H1 (cell line): ENCODE results near the gene CGN. TPM values are rescaled to one million over a fixed set of nuclear protein-coding genes. Genes with fewer than 3 reads are reported as not detected.
A peak's percentile ranks its signal among the peaks of the same experiment; 100 is the strongest.

Experiments
- CEBPB ChIP-seq: IDR thresholded peaks from 2 replicates; pipeline ENCODE4 v1.6.1; 2012; ENCODE audit warnings: low read depth, low read length
- CHD2 ChIP-seq: IDR thresholded peaks from 2 replicates; pipeline ENCODE4 v1.6.1; 2012; ENCODE audit warnings: low read length, improper control_type of control experiment
- CHD7 ChIP-seq: fragments of 300-600 bp; sonication (generic); IDR thresholded peaks from 2 replicates; pipeline ENCODE4 v1.7.1; 2012; ENCODE audit warnings: low read length, moderate library complexity, mild to moderate bottlenecking, inconsistent platforms; ENCODE audit not compliant: insufficient replicate concordance
- CREB1 ChIP-seq: IDR thresholded peaks from 2 replicates; pipeline ENCODE4 v1.6.1; 2012; ENCODE audit warnings: inconsistent platforms
- EZH2 ChIP-seq: fragments of 200-600 bp; sonication (generic); IDR thresholded peaks from 2 replicates; pipeline ENCODE4 v1.7.1; 2012; ENCODE audit warnings: low read depth, mild to moderate bottlenecking, moderate library complexity, low read length, inconsistent platforms; ENCODE audit not compliant: severe bottlenecking
- HDAC2 ChIP-seq, 2 experiments: fragments of 300-600 bp in 1 of 2; sonication (generic) in 1 of 2; IDR thresholded peaks; 2 replicates each; pipeline ENCODE4 v1.6.1; 2011 to 2012; ENCODE audit warnings: low read depth in 2 of 2, low read length in 2 of 2, mild to moderate bottlenecking in 2 of 2, moderate library complexity in 2 of 2, borderline replicate concordance in 1 of 2, inconsistent platforms in 1 of 2
- JUN ChIP-seq: IDR thresholded peaks from 2 replicates; pipeline ENCODE4 v1.6.1; 2011; ENCODE audit warnings: low read depth, mild to moderate bottlenecking, improper control_type of control experiment, low read length
- RFX5 ChIP-seq: IDR thresholded peaks from 2 replicates; pipeline ENCODE4 v1.6.1; 2011; ENCODE audit warnings: low read depth, low read length, improper control_type of control experiment, borderline replicate concordance
- TAF1 ChIP-seq: IDR thresholded peaks from 2 replicates; pipeline ENCODE4 v1.6.1; 2011; ENCODE audit warnings: mild to moderate bottlenecking, low read depth, low read length
- YY1 ChIP-seq: IDR thresholded peaks from 2 replicates; pipeline ENCODE4 v1.6.1; 2011; ENCODE audit warnings: low read depth, mild to moderate bottlenecking, low read length
- polyA plus RNA-seq, 7 experiments: library from polyadenylated mRNA; depleted of rRNA in 3 of 7; stranded (reverse) in 5 of 7; unstranded in 2 of 7; fragments of >200 nt in 5 of 7; fragments of 200-250 nt in 2 of 7; gene quantifications; 1 replicate in 5 of 7; 2 replicates in 1 of 7; 4 replicates in 1 of 7; pipeline versions ENCODE4 v1.2.1 to v1.2.3, GENCODE V29; 2011 to 2013; ENCODE audit warnings: missing spikeins in 2 of 7, mixed read lengths in 2 of 7
- total RNA-seq: library from RNA; stranded (reverse); fragmentation: NEBNext Ultra II Directional; extraction: Animal tissue kit (Norgen Biotek cat#: 25700); gene quantifications from 2 replicates; pipeline ENCODE4 v1.2.1, GENCODE V29; 2021

The CGN gene
- total and polyA plus RNA-seq, 2 of the 8 experiments (the other 6 are each of a cell fraction or from before 2014, with no cell fraction given) = 15.9 to 52.7 TPM

GRCh38 chr1:151472856-151473731, 38.1 kb upstream of the CGN start (continued):
- TF ChIP-seq CHD7 = no peak
- no peak for TF ChIP-seq RFX5
- TF ChIP-seq TAF1 = peak; percentile 77
- TF ChIP-seq EZH2 = no peak
- TF ChIP-seq HDAC2 (IDR thresholded peaks at IDR 0.05; ENCODE audit: borderline replicate concordance in 1 of 2, low read depth in 2 of 2, low read length in 2 of 2) = no peak
- TF ChIP-seq CHD2 = peak; percentile 69
- no peak for TF ChIP-seq JUN
- TF ChIP-seq CEBPB = no peak
- no peak for TF ChIP-seq YY1
- peak; percentile 27; the same call in 1 of the 2 replicates for TF ChIP-seq CREB1
